GM21381 (cell line): Measurements from ENCODE around the gene DTD1.

Experiments
- ATAC-seq: cut with Tn5 transposase; IDR thresholded peaks from one replicate; pipeline ENCODE4 v1.9.1; 2021; ENCODE audit warnings: mild to moderate bottlenecking, moderate library complexity; ENCODE audit not compliant: unreplicated experiment

DTD1 gene, protein sequence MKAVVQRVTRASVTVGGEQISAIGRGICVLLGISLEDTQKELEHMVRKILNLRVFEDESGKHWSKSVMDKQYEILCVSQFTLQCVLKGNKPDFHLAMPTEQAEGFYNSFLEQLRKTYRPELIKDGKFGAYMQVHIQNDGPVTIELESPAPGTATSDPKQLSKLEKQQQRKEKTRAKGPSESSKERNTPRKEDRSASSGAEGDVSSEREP

GRCh38 chr20:18587665-18588573 lies at the start of gene DTD1:
Gene DTD1, plus strand, starts transcription at chr20:18588054. Its CDS starts 19 bp downstream, at chr20:18588073.
- peak; percentile 89 for ATAC-seq

- ATAC-seq = no peak
These were observed 46.1 kb upstream of the DTD1 start for GRCh38 chr20:18541741-18542140.

- ATAC-seq = no peak
These were observed 44.6 kb upstream of the DTD1 start for GRCh38 chr20:18543216-18543615.

DNA sequence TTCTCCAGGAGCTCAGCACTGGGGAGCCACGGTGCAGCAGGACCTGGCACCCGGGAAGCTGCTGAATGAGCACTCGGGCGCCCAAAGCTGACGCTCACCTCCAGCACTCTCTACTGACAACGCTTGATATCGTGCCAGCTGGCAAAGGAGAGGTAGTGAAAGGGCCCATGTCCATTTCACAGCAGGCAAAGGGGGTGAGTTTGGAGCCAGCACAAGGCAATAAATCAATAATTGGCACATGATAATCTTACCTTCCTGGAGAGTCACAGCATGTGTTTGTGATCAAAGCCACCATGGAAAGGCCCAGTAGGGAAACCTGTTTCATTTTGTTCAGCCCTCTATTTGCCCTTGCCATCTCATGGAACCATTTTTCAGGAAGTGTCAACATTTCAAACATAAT lies 43.9 kb upstream of the DTD1 start:
- ATAC-seq = no peak

DNA sequence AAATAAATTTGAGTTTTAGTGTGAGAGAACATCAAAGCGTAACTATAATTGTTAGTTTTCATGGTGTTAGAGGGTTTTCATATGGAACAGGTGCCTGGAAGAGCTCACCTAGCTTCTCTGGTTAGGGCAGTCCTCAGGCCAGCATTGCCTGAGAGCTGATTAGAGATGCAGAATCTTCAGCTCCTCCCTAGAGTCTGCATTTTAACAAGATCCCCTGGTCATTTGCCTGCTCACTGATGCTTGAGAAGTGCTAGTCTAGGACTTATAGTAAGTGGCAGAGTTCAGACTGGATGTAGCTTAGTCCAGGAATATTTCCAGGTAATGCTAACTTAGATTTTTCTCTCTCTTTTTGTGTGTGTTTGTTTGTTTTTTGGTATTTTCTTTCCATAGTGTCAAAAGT lies 42.3 kb upstream of the DTD1 start:
- no peak for ATAC-seq

DNA sequence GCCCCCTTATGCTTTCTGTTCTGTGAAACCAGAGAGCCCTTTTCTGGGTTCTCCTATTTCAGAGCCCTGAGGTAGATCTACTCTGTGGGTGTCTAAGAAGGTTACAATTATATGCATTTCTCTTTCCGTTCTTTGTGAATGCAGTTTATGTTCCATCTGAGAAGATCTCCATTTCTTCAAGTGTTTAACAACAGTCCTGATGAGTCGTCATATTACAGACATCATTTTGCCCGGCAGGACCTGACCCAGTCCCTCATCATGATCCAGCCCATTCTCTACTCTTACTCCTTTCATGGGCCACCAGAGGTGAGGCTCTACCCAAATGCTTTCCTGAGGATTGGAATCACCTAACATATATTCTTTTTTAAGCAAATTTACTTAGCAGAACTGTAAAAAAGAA lies 39.4 kb upstream of the DTD1 start:
- ATAC-seq = no peak

DNA sequence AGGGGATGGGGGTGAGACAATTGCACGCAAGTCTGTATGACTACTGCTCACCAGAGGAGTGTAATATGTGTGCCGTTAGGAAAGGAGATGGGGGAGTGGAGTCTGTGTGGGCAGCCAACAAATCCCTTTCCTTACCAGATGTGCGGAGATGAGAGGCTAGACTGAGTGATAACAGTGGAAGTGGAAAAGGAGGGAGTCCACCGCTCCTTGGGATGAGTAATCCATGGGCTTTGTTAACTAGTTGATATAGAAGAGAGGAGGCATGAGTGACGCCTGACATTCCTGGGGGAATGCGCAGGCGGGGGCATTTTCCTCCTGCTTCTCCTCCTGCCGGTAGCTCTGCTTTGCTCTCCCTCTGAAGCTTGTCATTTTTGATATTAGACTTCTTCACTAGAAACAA lies 34.1 kb upstream of the DTD1 start:
- no peak for ATAC-seq

DNA sequence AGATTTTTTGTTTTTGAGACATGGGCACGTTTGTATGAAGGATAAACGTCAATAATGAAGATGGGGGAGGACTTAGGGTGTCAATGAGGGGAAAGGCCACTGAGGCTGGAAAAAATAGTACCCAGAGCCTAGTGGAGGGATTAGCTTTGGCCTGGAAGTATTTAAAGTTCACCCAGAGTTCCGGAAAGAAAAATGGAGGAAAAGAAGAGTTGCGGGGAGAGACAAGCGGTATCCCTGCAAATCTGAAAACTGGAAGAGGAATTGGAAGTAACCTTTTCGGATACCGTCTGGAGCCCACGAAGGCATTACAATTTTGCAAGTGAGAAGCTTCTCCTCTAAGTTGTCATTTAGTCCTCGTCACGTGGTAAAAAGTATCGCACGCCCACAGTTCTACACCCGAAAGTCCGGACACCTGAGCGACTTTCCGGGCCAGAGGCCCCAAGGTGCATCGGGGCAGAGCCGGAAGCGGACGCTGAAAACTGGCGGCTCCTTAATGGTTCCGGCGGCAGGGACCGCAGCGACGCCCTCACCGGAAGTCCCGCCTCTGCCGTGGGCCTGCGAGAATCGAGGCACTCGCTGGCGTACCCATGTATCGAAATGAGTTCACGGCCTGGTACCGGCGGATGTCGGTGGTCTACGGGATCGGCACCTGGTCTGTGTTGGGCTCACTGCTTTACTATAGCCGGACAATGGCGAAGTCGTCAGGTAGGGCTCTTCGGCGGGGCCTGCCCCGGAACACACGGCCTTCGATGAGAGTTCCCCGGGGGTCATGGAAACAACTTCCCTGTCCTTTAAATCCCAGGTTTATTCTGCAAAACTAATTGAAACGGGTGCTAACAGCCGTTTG lies 20.7 kb upstream of the DTD1 start, which contains the start of gene SMIM26:
Gene SMIM26 (plus strand): TSS at position 541 of the 847 bp plus-strand sequence. CDS start 47 bp downstream, at position 588.
- peak; percentile 99 for ATAC-seq

DNA sequence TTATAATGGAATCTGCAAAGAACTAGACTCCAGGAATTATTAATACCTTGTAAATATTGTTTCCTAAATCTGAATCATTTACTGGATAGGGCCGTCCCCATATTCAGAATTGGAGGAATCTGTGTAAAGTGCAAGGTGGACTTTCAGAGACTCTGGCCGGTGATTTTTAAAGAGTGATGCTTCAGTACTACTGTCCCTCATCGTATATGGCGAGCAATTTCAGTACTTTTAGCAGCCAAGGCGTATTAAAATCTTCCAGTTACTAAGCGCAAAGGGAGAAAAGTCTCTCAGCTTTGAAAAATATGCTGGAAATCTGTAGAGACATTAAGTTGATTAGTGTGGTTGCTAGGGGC lies 20.1 kb upstream of the DTD1 start:
- no peak for ATAC-seq

- no peak for ATAC-seq
These were observed 16.8 kb upstream of the DTD1 start for GRCh38 chr20:18571009-18571408.

- no peak for ATAC-seq
These were observed 16.3 kb upstream of the DTD1 start for GRCh38 chr20:18571578-18571977.

GRCh38 chr20:18577942-18578341 lies 9.9 kb upstream of the DTD1 start:
- no peak for ATAC-seq

- no peak for ATAC-seq
These were observed 9.3 kb upstream of the DTD1 start for GRCh38 chr20:18578581-18578980.

DNA sequence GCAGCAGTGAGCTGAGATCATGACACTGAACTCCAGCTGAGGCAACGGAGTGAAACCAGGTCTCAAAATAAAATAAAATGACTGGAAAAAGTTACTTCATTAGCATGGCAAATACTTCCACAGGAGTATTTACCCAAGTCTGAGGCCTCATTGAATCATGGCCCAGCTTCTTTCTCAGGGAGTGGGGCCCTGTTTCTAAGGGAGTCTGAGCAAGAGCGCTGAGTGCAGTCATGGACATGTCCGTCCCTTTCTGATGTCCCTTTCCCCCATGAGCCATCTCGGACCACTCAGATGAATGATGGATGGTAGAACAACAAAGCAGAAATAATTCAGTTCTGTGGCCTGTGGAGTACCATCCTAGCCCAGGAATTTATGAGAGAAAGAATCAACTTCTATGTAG lies 7.8 kb upstream of the DTD1 start:
- no peak for ATAC-seq

DNA sequence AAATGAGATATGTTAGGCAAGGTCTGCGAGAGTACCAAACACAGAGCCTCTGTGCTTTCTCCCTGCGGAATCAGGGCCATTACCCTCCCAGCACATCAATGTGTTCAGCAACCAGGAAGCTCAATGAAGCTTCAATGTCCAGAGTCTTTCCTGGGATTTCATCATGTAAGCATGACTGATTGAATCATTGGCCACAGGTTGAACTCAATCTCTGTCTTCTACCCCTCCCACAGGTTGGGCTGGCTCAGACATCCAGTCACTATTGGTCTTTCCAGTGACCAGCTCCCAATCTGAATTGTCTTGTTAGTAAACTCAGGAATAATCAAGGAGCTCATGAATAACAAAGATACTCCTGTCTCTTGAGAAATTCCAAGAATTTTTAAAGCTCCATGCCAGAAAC lies 2.7 kb upstream of the DTD1 start:
- no peak for ATAC-seq

DNA sequence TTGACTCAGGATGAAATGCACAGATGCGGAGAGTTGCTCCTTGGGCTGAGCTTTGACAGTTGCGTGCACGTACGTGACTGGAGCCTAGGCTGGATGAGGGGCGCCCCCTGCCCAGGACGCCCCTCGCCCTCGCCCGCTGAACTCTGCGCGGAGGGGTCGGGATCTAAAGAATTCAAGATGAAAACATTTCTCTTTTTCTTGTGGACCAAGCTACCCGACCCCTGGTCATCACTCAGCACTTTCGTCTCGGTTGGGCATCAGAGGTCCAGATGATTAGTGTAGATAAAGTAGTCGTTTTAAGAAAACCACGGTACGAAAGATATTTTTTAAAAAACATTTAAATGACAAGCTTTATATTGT lies 700 bp downstream of the DTD1 start:
- ATAC-seq = no peak

DNA sequence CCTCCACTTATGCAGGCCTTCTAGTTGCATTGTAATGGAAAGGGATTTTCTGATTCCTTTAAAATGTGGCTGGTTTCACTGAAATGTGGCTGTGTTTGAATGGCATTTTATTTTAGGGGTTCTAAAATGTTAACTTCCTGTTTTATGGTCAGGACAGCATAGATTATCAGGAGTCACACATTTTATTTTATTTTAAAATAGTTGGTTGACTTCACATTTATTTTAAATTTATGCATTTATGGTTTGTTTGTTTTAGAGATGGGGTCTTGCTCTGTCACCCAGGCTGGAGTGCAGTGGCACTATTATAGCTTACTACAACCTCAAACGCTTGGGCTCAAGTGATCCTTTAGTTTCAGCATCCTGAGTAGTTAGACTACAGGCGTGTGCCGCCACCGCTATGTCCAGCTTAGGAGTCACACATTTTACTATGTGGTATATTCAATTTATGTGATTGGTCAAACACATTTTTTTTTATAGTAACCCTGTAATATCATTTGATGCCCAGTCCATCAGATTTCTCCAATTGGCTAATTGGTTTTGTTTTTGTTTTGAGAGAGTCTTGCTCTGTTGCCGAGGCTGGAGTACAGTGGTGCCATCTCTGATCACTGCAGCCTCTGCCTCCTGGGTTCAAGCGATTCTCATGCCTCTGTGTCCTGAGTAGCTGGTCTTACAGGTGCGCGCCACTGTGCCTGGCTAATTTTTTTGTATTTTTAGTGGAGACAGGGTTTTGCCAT lies 2.3 kb downstream of the DTD1 start:
- no peak for ATAC-seq

GRCh38 chr20:18596270-18596669 lies 8.4 kb downstream of the DTD1 start:
- ATAC-seq = no peak

DNA sequence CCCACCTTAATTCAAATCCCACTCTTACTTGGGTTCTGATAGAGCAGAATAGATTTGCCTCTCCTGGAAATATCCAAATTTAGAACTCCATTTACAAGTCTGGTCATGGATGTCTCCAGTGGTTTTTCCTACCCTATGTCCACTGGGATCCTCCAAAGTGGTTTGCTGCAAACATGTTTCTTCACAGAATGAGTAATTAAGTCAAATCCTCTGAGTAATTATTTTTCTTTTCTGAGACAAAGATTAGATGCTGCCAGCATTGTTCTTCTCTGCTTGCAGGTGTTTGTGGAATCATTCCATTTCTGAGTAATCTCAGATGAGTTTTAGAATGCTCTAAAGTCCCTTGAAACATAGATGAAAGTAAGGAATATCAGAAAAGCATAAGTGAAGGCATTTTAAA lies 21.9 kb downstream of the DTD1 start:
- ATAC-seq = no peak

GRCh38 chr20:18611492-18611891 lies 23.6 kb downstream of the DTD1 start:
- ATAC-seq = no peak

GRCh38 chr20:18613553-18613952 lies 25.7 kb downstream of the DTD1 start:
- ATAC-seq = no peak
